Stimulated activated CD8-positive, alpha-beta memory T cell treated with anti-CD3 and anti-CD28 coated beads, Interleukin-15, amount 100 ng/mL, for 4 hours (primary cell): ENCODE results near the gene RNF152.

Experiments
- DNase-seq, 2 donors: peaks; one replicate each; pipeline ENCODE4 v3.0.0-alpha.2; 2020; ENCODE audit warnings: low read depth in 2 of 2

Gene RNF152

GRCh38 chr18:61892683-61893308 is at the start of gene RNF152:
TSS of gene RNF152 (minus strand) at chr18:61893007. CDS start at chr18:61816463, 76,544 bp downstream.
- DNase-seq, result peak; percentile 19 to 20

- DNase-seq, result no peak
Observed at GRCh38 chr18:61941948-61942471, 49.2 kb upstream of the RNF152 start.

- no peak for DNase-seq
Observed at GRCh38 chr18:61939046-61939674, 46.4 kb upstream of the RNF152 start.

DNA sequence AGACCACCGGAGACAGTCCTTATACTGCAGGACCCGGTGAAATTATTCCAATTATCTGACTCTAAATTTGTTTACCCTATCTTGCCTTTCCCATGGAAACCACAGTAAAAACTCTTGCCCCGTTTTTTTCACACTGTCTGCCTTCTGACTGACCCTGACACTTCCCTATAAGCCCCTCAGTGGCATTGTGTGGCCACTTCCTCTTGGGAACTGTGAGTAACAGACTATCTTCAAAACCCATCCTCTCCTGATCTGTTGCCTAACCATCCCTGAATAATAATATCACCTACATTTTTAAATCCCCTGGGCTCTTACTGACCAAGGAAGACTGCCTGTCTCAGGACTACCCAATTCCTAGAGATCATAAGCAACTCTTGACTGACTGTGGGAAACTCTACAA is 42.6 kb upstream of the RNF152 start:
- no peak for DNase-seq

DNA sequence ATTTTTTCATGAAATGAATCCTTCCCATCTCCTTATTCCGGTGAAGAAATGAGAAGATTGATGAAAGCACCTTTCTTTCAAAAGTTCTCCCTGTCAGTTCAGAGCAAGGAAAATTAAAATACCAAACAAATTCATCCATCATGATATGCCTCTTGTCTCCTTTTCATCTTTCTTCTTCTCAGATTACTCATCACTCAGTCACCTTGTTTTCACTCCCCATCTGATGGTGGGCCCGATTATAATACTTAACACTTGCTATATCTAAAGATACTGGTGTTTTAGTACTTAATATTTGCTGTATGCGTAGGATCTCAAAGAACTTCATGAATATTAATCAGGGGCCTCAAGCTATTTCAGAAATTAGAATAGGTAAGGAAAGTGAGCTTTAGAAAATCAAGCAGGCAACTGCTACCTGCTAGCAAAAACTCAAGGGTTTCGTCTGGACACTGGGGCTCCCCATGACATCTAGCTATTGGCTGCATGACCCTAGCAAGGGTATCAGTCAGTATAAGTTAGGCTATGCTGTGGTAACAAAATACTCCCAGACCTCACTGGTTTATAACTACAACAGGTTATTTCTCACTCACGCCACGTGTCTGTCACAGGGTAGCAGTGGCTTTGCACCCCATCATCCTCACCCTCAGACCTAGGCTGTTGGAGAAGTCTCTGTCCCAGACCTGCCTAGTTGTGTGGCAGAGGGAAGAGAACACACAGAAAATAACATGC is 39.0 kb upstream of the RNF152 start:
- no peak for DNase-seq

DNA sequence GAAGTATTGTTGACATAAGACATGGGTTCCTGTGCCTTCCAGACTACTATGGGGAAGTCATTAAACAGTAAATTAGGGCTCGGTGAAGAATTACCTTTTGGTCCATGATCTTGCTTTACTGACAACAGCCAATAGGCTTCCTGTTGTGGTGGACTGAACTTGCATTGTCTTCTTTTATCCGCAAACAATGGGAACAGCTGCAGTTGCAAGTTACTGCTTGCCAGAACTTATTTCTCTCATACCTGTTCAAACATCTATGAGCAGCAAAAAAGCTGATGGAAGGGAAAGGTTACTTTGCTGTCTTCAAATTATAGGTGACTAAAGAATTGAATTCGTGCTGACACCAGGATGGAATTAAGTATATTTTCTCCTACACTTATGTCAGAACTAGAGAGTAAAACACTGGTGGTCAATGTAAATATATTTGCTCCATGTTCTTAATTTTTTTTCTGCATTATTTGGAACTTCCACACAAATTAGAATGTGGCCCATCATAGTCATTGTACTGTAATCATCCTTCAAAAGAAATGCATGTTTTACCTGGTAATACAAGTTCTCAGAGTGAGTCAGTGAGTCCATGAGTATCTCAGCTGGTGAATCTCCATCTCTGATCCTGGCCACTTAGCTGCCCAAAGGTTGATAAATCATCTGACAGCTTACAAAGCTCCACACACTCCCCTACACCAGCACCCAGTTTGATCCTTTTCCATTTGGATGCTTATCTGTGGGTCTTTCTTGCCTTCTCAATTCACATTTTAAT is 37.3 kb upstream of the RNF152 start:
- DNase-seq, result no peak

DNA sequence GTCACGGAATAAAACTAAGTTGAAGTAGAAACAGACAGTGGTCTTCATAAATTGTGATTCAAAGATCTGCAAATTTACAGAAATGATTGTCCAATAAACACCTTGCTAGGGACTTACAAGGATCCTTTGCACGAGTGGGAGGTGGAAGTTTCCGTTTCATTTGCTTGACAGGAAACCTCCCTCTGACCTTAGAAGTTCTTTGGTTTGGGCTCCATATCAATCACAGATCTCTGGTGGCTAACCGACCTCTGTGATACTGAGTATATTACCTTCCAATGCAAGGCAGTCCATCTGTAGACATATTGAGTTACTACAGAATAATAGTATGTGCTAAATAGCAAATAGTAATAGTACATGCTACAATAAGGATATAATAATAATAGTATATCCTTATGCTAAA is 33.7 kb upstream of the RNF152 start:
- DNase-seq, result no peak

- DNase-seq, result no peak
Observed at GRCh38 chr18:61924550-61924949, 31.7 kb upstream of the RNF152 start.

GRCh38 chr18:61922435-61922834 is 29.6 kb upstream of the RNF152 start:
- no peak for DNase-seq

DNA sequence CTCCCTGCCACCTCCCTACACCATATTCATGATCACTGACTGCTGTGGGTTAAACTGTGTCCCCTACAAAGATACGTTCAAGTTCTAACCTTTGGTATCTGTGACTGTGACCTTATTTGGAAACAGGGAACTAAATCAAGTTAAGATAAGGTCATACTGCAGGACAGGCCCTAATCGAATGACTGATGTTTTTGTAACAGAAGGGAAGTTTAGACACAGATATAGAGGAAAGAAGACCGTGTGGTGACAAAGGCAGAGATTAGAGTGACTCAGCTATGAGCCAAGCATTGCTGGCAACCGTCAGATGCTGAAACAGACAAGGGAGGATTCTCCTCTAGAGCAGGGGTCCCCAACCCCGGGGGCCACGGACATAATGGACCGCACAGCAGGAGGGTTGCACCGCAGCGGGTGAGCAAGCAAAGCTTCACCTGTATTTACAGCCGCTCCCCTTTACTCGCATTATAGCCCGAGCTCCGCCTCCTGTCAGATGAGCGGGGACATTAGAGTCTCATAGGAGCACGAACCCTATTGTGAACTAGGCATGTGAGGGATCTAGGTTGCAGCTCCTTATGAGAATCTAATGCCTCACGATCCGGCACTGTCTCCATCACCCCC is 28.9 kb upstream of the RNF152 start:
- DNase-seq, result no peak

DNA sequence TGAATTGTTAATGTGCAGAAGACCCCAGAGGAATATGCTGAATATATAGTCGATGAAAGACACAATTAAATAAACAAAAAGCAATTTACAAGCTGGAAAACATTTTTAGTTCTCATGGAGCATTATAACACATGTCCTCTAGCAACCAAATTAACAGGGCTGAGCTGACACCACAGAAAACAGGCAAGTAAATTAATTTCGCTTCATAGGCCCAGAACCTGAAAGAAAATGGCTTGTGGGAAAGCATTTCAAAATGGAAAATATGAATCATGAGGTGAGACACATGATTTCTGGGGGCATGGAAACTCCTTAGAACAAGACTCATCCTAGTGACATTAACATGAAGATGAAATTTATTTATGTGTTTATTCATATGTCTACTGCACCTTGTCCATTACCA is 25.0 kb upstream of the RNF152 start:
- DNase-seq, result no peak

GRCh38 chr18:61912476-61912875 is 19.7 kb upstream of the RNF152 start:
- DNase-seq, result no peak

GRCh38 chr18:61910101-61910500 is 17.3 kb upstream of the RNF152 start:
- no peak for DNase-seq

GRCh38 chr18:61908661-61909060 is 15.9 kb upstream of the RNF152 start:
- no peak for DNase-seq

- DNase-seq, result no peak
Observed at GRCh38 chr18:61901323-61901986, 8.6 kb upstream of the RNF152 start.

DNA sequence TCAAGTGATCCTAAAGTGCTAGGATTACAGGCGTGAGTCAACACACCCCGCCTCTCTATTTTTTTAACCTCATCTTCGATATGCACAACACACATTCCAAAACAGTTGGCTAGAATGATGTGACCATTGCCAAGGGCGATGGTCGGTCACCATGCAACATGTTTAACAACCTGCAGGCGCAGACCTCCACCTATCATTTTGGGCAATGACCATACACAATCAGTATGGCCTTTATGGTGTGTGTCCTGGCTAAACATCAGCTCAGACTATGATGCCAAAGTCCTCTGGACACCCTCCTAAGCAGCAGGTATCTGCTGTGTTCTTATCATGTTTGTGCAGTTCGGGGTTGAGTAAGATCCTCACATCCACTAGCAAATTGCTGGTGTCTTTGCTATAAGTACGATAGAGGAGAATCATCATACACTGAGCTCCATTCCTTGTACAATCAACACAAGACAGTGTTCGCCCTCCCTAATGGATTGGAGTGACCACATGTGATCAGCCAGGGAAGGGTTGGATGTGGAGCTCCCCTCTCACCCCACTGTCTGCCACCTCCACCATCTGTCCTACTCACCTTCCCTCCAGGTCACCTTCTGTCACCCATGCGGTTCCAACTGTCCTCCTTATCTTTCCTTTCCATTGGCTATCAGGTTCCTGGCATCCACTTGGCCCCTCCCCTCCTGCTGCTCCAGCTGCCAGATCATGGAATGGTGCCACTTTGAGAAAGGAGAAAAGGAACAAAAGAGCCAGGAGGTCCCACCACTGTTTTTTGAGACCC is 7.9 kb upstream of the RNF152 start:
- DNase-seq, result no peak

DNA sequence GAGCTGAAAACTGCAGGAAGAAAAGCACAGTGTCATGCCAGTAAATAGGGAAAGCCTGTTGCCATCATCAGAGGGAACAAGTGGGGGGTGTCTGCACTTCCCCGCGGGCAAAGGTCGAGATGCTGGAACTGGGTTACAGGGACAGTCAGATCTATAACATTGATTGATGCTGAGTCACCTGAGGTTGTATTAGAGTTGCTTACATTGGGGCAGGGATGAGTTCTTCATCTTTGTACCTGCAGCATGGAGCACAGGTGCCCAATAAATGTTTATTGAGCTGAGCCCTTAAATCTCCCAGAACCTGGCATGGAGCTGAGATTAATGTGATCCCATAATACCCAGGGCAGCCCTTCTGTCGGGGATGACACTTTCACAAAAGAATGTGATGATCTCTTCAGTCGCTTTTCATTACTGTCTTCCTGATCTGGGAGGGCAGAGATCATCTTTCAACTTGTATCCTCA is 5.9 kb upstream of the RNF152 start:
- DNase-seq, result no peak

- DNase-seq, result no peak
Observed at GRCh38 chr18:61896757-61897156, 4.0 kb upstream of the RNF152 start.

DNA sequence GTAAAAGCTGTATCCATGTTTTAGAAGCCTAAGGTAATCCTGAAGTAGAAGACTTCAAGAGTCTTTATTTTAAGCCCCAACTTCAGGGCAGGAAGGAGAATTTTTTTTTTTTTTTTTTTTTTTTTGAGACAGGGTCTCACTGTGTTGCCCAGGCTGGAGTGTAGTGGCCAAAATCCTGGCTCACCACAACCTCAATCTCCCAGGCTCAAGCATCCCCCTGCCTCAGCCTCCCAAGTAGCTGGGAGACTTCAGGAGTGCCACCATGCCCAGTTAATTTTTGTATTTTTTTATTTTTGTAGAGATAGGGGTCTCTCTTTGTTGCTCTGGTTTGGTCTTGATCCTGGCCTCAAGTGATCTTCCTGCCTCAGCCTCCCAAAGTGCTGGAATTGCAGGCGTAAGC is 3.3 kb upstream of the RNF152 start:
- no peak for DNase-seq
